ENCODE data around the gene FTO.
A peak's percentile ranks its signal among the peaks of the same experiment; 100 is the strongest.
"Not testable (repeated sequence)": the region's sequence is repeated elsewhere in the genome, so short reads cannot be mapped to it uniquely, and the experiment has no call there.

FTO gene

GRCh38 chr16:53872248-53873221, 168.6 kb downstream of the FTO start:
- DNase-seq = peak; percentile 84

GRCh38 chr16:53876811-53877210, 172.9 kb downstream of the FTO start:
- DNase-seq = no peak

- no peak for DNase-seq
Measured at GRCh38 chr16:53878216-53878615, 174.3 kb downstream of the FTO start.

GRCh38 chr16:53881371-53881770, 177.4 kb downstream of the FTO start:
- DNase-seq = peak; percentile 77

- DNase-seq = no peak
Measured at GRCh38 chr16:53882310-53882709, 178.4 kb downstream of the FTO start.

- no peak for DNase-seq
Measured at GRCh38 chr16:53884748-53885147, 180.8 kb downstream of the FTO start.

DNA sequence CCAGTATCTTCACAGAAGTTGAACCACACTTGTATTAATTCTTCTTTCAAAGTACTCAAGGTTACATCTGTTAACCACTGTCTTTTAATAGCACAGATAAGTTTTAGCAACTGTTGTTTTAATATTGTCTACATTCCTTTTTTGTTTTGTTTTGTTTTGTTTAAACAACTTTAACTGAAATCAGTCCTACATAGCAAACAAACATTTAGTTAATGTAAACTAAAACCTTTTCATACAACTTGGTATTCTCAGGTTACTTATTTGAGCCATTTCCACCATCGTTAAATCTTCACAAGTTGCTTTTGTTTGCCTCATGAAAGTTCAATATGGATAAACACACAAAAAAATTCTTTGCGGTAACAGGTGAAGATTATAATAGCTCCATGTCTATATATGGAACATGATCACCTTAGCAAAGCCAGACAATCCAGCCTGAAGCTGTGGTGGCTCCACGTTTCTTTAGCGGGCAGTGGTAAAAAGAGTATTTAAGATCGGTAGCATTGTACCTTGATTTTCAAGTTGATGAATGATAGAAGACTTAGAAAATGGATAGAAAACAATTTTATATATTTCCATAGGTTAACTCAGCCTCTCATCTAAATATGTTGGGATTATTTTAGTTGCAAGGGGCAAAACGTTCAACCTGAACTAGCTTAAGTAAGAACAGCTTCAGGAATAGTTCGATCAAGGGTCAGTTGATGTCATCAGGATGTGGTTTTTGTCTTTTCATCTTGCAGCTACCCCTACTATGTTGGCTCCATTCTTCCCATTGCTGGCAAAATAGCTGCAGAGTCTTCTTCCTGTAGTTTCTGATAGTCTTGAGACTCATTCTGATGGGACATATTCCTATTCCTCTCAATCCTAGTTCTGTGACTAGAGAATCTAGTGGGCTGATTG, 182.8 kb downstream of the FTO start:
- no peak for DNase-seq

DNA sequence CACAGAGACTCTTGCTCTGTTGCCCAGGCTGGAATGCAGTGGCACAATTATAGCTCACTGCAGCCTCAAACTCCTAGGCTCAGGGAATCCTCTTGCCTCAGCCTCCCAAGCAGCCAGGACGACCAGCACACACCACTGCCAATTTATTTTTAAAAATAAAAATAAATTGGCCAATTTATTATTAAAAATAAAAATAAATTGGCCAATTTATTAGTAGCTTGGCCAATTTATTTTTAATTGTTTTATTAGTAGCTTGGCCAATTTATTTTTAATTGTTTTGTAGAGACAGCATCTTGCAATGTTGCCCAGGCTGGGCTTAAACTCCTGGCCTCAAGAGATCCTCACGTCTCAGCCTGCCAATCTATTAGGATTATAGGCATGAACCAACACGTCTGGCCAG, 184.3 kb downstream of the FTO start:
- no peak for DNase-seq

DNA sequence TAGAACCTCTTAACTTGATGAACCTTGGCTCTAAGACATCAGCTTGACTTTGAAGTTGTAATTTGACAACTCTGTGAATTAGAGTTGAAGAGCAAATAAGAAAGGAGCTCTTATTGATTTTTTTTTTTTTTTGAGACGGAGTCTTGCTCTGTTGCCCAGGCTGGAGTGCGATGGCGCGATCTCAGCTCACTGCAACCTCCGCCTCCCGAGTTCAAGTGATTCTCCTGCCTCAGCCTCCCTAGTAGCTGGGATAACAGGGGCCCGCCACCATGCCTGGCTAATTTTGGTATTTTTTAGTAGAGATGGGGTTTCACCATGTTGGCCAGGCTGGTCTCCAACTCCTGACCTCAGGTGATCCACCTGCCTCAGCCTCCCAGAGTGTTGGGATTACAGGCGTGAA, 186.9 kb downstream of the FTO start:
- DNase-seq = not testable (repeated sequence)

GRCh38 chr16:53891409-53892139, 187.6 kb downstream of the FTO start:
- DNase-seq = no peak

DNA sequence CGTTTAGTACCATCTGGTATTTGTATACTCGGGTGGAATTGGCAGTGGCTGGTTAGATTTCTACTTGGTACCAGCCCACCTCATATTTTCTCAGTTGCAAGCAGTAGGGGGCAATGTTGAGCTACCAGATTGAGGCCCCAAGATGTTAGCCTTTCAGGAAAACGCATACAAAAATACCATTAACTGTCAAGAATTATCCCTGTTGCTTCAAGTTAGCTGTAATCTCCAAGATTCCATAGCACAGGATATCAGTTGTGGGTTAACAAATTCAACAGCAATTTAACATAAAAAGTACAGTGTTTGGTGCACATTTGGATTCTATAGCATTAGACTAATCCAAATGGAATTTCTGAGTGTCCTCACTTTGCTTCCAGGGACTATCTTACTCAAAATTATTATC, 188.2 kb downstream of the FTO start:
- peak; percentile 55 for DNase-seq

GRCh38 chr16:53893731-53894435, 189.9 kb downstream of the FTO start:
- peak; percentile 85 for DNase-seq

- DNase-seq = no peak
Measured at GRCh38 chr16:53894686-53895085, 190.7 kb downstream of the FTO start.

DNA sequence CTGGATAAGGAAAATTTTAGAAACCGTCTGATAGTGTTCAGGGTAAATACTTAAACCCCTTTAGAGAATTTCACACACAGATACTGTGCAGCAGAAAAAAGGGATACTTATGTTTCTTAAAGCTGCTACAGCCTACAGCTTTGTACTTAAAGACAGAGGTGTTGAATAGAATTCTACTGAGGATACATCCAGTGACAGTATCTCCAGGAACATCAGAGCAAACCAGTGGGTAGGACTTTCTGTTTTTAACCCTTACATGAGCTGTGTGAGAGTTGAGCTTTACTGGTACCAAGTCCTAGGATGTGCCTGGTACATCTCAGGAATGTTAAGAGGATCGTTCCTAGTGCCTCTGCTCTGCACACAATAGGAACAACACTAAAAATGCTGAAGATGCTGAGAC, 191.5 kb downstream of the FTO start:
- no peak for DNase-seq

GRCh38 chr16:53895851-53896250, 191.9 kb downstream of the FTO start:
- DNase-seq = no peak

DNA sequence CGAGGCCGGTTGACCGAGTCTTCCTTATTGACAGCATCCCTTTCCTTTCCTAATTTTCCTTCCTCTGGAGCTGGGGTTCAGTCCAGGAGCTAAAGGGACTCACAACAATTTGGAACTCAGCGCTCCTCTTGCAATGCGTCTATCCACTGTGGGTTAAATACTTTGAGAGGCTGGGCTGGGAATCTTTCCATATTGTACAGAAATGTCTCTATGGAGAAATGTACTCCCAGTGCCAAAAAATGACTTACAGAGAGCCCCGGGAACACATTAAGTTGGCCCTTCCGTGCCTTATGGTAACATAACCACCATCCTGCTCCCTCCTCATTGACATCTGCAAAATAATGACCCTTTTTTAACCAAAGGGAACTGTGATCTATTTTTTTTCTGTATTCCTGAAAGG, 192.8 kb downstream of the FTO start:
- no peak for DNase-seq

DNA sequence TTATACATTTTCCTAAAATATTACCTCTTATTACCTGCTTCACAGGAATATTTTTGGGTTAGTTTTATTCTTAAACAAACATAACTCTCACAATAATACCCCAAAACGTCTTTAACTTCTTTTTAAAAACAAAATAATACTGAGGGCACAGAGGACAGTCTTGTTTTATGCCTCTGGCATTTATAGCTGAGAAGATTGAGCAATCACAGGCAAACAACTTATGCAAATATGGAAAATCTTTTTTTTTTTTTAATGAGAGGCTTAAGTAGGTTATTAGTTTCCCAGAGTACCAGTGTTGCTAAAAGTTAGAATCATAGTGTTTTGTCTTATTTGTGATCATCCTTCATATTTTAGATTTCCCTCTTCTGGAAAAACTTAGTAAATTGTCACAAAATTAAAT, 195.0 kb downstream of the FTO start:
- no peak for DNase-seq

- DNase-seq = no peak
Measured at GRCh38 chr16:53899431-53899830, 195.5 kb downstream of the FTO start.

- DNase-seq = no peak
Measured at GRCh38 chr16:53900667-53901066, 196.7 kb downstream of the FTO start.

- no peak for DNase-seq
Measured at GRCh38 chr16:53901408-53901807, 197.5 kb downstream of the FTO start.

GRCh38 chr16:53904533-53904932, 200.6 kb downstream of the FTO start:
- DNase-seq = no peak

GRCh38 chr16:53905028-53905427, 201.1 kb downstream of the FTO start:
- DNase-seq = no peak

All from HCEC 1CT (cell line).